ENCODE results near the gene HDAC2. TPM values are rescaled to one million over a fixed set of nuclear protein-coding genes. Genes with fewer than 3 reads are reported as not detected.
"Not testable (repeated sequence)": the region's sequence is repeated elsewhere in the genome, so short reads cannot be mapped to it uniquely, and the experiment has no call there.

HDAC2 gene
- 206 TPM for total RNA-seq (2021; ENCODE audit: unreplicated experiment)
- 156 TPM for polyA plus RNA-seq (2012; ENCODE audit: insufficient read length)
- percentile 96 among the genes with signal in this experiment for Bru-seq, nascent RNA
- BruChase-seq, experiment 1, labeled RNA remaining after a 2-hour chase, result percentile 93 among the genes with signal in this experiment
- percentile 96 among the genes with signal in this experiment for BruChase-seq, experiment 2, labeled RNA remaining after a 6-hour chase
- long read RNA-seq, full-length matches to known transcripts, result 430 of 500 reads
- long read RNA-seq, partial matches to known transcripts, result 52 of 500 reads
- long read RNA-seq, other reads (novel, unspliced or antisense), result 18 of 500 reads

- intact Hi-C loops (cut with micrococcal nuclease; ENCODE audit: unreplicated experiment), result no loop called here
- no peaks in the 10 kb centered on the region for H3K27me3 ChIP-seq (ENCODE audit: control insufficient read depth, insufficient read depth, low read length)
- peak within 1 kb of the TSS; percentile 91 for H3K27ac ChIP-seq (ENCODE audit: low read length)
- BruUV-seq (replicated peaks), result no TSS peak
- ChIA-PET CTCF (interaction anchor here (0.6 to 0.7 kb wide), 2 partner anchors 304 to 372 kb away, joined by 4 to 7 read pairs; partner anchors contain the start of gene HS3ST5), POLR2A (no interaction called here)
- H3K9me3 ChIP-seq (ENCODE audit: control insufficient read depth, insufficient read depth, low read depth, low read length), result no peaks in the 10 kb centered on the region
- ATAC-seq (peak; percentile 92), DNase-seq (ENCODE audit: low read depth, low spot score) (peak; percentile 43)
- H3K4me1 ChIP-seq (ENCODE audit: control insufficient read depth, insufficient read depth, low read length), result peaks cover 22% of the 10 kb centered on the region
- H3K36me3 ChIP-seq (ENCODE audit: control insufficient read depth, insufficient read depth, low read length), result no peaks in the 10 kb centered on the region
- TF ChIP-seq REST (IDR thresholded peaks at IDR 0.05; ENCODE audit: insufficient read depth in 1 of 2, low read depth in 2 of 2, low read length in 1 of 2), result peak in 1 of 2 experiments; percentile 69; a peak in 1 of 4 replicates
- TF ChIP-seq, protein P1, sequence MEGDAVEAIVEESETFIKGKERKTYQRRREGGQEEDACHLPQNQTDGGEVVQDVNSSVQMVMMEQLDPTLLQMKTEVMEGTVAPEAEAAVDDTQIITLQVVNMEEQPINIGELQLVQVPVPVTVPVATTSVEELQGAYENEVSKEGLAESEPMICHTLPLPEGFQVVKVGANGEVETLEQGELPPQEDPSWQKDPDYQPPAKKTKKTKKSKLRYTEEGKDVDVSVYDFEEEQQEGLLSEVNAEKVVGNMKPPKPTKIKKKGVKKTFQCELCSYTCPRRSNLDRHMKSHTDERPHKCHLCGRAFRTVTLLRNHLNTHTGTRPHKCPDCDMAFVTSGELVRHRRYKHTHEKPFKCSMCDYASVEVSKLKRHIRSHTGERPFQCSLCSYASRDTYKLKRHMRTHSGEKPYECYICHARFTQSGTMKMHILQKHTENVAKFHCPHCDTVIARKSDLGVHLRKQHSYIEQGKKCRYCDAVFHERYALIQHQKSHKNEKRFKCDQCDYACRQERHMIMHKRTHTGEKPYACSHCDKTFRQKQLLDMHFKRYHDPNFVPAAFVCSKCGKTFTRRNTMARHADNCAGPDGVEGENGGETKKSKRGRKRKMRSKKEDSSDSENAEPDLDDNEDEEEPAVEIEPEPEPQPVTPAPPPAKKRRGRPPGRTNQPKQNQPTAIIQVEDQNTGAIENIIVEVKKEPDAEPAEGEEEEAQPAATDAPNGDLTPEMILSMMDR (IDR thresholded peaks at IDR 0.05), result no peak
- TF ChIP-seq POLR2AphosphoS5 (IDR thresholded peaks at IDR 0.05; ENCODE audit: low read depth, low read length), result peak; percentile 82
- TF ChIP-seq TCF7L2 (IDR thresholded peaks at IDR 0.05; ENCODE audit: low read depth, low read length), result peak; percentile 83
- peak; percentile 90 for TF ChIP-seq SIN3A (IDR thresholded peaks at IDR 0.05; ENCODE audit: borderline replicate concordance, insufficient read depth, low read depth, low read length)
- H3K4me3 ChIP-seq (ENCODE audit: low read depth in 2 of 2, low read length in 2 of 2), result peak within 1 kb of the TSS; percentile 85 to 89
- in situ Hi-C loops (cut with HindIII; ENCODE audit: low pct_unique_long_range_greater_than_20kb, low sequenced_read_pairs), result no loop called here
Observed at GRCh38 chr6:113970805-113971676, at the start of gene HDAC2. Gene HDAC2 (minus strand): TSS chr6:113971148. CDS start chr6:113970908, 240 bp downstream.

- H3K36me3 ChIP-seq (ENCODE audit: control insufficient read depth, insufficient read depth, low read length), result no peaks in the 10 kb centered on the region
- no peaks in the 10 kb centered on the region for H3K4me1 ChIP-seq (ENCODE audit: control insufficient read depth, insufficient read depth, low read length)
- in situ Hi-C loops (cut with HindIII; ENCODE audit: low pct_unique_long_range_greater_than_20kb, low sequenced_read_pairs), result no loop called here
- DNase-seq (ENCODE audit: low read depth, low spot score), result no peak
- intact Hi-C loops (cut with micrococcal nuclease; ENCODE audit: unreplicated experiment), result no loop called here
- CTCF ChIA-PET, result no interaction called here
- no peak for ATAC-seq
- no TSS peak for BruUV-seq (replicated peaks)
- POLR2A ChIA-PET, result no interaction called here
- H3K27ac ChIP-seq (ENCODE audit: low read length), result no peak overlapping the region
- H3K4me3 ChIP-seq (ENCODE audit: low read depth in 2 of 2, low read length in 2 of 2), result no peak overlapping the region
- no peaks in the 10 kb centered on the region for H3K9me3 ChIP-seq (ENCODE audit: control insufficient read depth, insufficient read depth, low read depth, low read length)
- TF ChIP-seq, protein P1 (IDR thresholded peaks at IDR 0.05), result no peak
- TF ChIP-seq POLR2AphosphoS5 (IDR thresholded peaks at IDR 0.05; ENCODE audit: low read depth, low read length) (no peak), REST (IDR thresholded peaks at IDR 0.05; ENCODE audit: insufficient read depth in 1 of 2, low read depth in 2 of 2, low read length in 1 of 2) (no peak), SIN3A (IDR thresholded peaks at IDR 0.05; ENCODE audit: borderline replicate concordance, insufficient read depth, low read depth, low read length) (no peak), TCF7L2 (IDR thresholded peaks at IDR 0.05; ENCODE audit: low read depth, low read length) (no peak)
- no peaks in the 10 kb centered on the region for H3K27me3 ChIP-seq (ENCODE audit: control insufficient read depth, insufficient read depth, low read length)
Observed at GRCh38 chr6:114020196-114020595, 49.2 kb upstream of the HDAC2 start.

DNA sequence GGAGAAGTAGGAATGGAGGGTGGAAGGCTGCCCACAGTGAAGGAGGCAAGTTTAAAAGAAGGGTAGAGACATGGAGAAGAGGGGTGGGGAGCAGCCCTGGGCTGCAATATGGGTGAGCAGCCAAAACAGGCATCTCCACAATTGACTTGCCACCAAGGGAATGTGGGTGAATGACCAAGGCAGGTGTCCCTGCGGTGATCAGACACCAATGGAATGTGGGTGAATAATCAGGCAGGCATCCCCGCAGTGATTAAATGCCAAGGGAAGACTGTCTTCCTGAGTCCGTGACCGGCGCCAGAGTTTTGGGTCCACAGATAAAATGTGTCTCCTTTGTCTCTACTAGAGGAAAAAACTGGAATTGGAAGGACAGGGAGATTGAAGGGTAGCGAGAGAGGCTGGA lies 46.2 kb upstream of the HDAC2 start:
- H3K27ac ChIP-seq (ENCODE audit: low read length); CTCF ChIA-PET; H3K4me1 ChIP-seq (ENCODE audit: control insufficient read depth, insufficient read depth, low read length); ATAC-seq; H3K27me3 ChIP-seq (ENCODE audit: control insufficient read depth, insufficient read depth, low read length); in situ Hi-C loops (cut with HindIII; ENCODE audit: low pct_unique_long_range_greater_than_20kb, low sequenced_read_pairs); BruUV-seq (replicated peaks); DNase-seq (ENCODE audit: low read depth, low spot score); POLR2A ChIA-PET; H3K9me3 ChIP-seq (ENCODE audit: control insufficient read depth, insufficient read depth, low read depth, low read length); intact Hi-C loops (cut with micrococcal nuclease; ENCODE audit: unreplicated experiment); H3K36me3 ChIP-seq (ENCODE audit: control insufficient read depth, insufficient read depth, low read length); H3K4me3 ChIP-seq (ENCODE audit: low read depth in 2 of 2, low read length in 2 of 2): not testable (repeated sequence)
